B cell (primary cell): ENCODE results near the gene DGKB. TPM values are rescaled to one million over a fixed set of nuclear protein-coding genes. Genes with fewer than 3 reads are reported as not detected.

ENCODE experiments used
- ATAC-seq: fragments of 200-7000 bp; cut with Tn5 transposase; one replicate; pipeline ENCODE4 v1.10.0; 2021; ENCODE audit warnings: low read depth, mild to moderate bottlenecking, moderate number of reproducible peaks, moderate library complexity
- CTCF ChIA-PET: fragments of 350-600 bp; sonication (Branson Sonifier 250); formaldehyde crosslinking; loops from one replicate; lab custom pipeline; 2021; ENCODE audit warnings: antibody characterized with exemption, inconsistent platforms; lab: Charles Lee
- POLR2A ChIA-PET: fragments of 350-600 bp; sonication (Branson Sonifier 250); formaldehyde crosslinking; loops from one replicate; lab custom pipeline; 2021; ENCODE audit warnings: antibody characterized with exemption; lab: Charles Lee
- DNase-seq: peaks from one replicate; pipeline ENCODE4 v3.0.0; 2013
- H2AFZ ChIP-seq: 2 replicates; pipeline ENCODE4 v1.6.1; 2012; ENCODE audit warnings: mild to moderate bottlenecking, low read depth, low read length; ENCODE audit not compliant: insufficient read depth, poor library complexity, severe bottlenecking
- H3K27ac ChIP-seq, 2 donors: 1 replicate in 1 of 2; 2 replicates in 1 of 2; pipeline ENCODE4 v1.5.1; 2012 to 2013; ENCODE audit warnings: low read length in 2 of 2, mild to moderate bottlenecking in 2 of 2, moderate library complexity in 1 of 2
- H3K27me3 ChIP-seq, 4 experiments: fragments of 200-600 bp in 1 of 4; sonication (generic) in 1 of 4; replicated peaks in 1 of 4; 1 replicate in 2 of 4; 2 replicates in 2 of 4; pipeline versions ENCODE4 v1.6.1 to v1.7.0; 2013 to 2016; ENCODE audit warnings: low read length in 3 of 4, mild to moderate bottlenecking in 2 of 4, mixed read lengths in 1 of 4, moderate library complexity in 1 of 4; ENCODE audit not compliant: insufficient read depth in 4 of 4, control insufficient read depth in 3 of 4; ENCODE audit errors: control extremely low read depth in 1 of 4
- H3K36me3 ChIP-seq, 2 experiments: replicated peaks in 1 of 2; 1 replicate in 1 of 2; 2 replicates in 1 of 2; pipeline versions ENCODE4 v1.6.1 to v1.7.1; 2013; ENCODE audit warnings: low read length in 1 of 2; ENCODE audit not compliant: insufficient read depth in 2 of 2, control insufficient read depth in 1 of 2; ENCODE audit errors: control extremely low read depth in 1 of 2, extremely low read depth in 1 of 2
- H3K4me1 ChIP-seq, 2 donors: fragments of 200-600 bp in 1 of 2; sonication (generic) in 1 of 2; 1 replicate in 1 of 2; 2 replicates in 1 of 2; pipeline versions ENCODE4 v1.5.1 to v1.6.1; 2013 to 2017; ENCODE audit warnings: low read length in 2 of 2; ENCODE audit not compliant: control insufficient read depth in 2 of 2, insufficient read depth in 2 of 2
- H3K4me2 ChIP-seq: replicated peaks from 2 replicates; pipeline ENCODE3; 2012; ENCODE audit warnings: mild to moderate bottlenecking, low read depth, low read length; ENCODE audit not compliant: poor library complexity, severe bottlenecking
- H3K4me3 ChIP-seq, 5 experiments: fragments of 200-600 bp in 1 of 5; sonication (generic) in 1 of 5; 1 replicate in 3 of 5; 2 replicates in 2 of 5; pipeline versions ENCODE4 v1.5.1 to v1.7.0; 2011 to 2016; ENCODE audit warnings: low read length in 4 of 5, mild to moderate bottlenecking in 4 of 5, low read depth in 2 of 5, control low read depth in 1 of 5, moderate library complexity in 1 of 5; ENCODE audit not compliant: insufficient read depth in 1 of 5; ENCODE audit errors: control extremely low read depth in 1 of 5, extremely low read depth in 1 of 5
- H3K79me2 ChIP-seq: fragments of 200-600 bp; sonication (generic); one replicate; pipeline ENCODE4 v1.6.0; 2016; ENCODE audit warnings: low read length; ENCODE audit not compliant: control insufficient read depth, insufficient read depth
- H3K9ac ChIP-seq: fragments of 200-600 bp; sonication (generic); 2 replicates; pipeline ENCODE4 v1.6.1; 2017; ENCODE audit warnings: mild to moderate bottlenecking, low read length, moderate library complexity
- H3K9me3 ChIP-seq, 3 donors: one replicate each; pipeline versions ENCODE4 v1.6.1 to v1.7.1; 2013; ENCODE audit warnings: low read length in 2 of 3; ENCODE audit not compliant: control insufficient read depth in 2 of 3, insufficient read depth in 1 of 3; ENCODE audit errors: control extremely low read depth in 1 of 3
- H4K20me1 ChIP-seq: 2 replicates; pipeline ENCODE4 v1.6.0; 2012; ENCODE audit warnings: mild to moderate bottlenecking, low read length; ENCODE audit not compliant: insufficient read depth, control insufficient read depth, poor library complexity, severe bottlenecking
- H3K27ac Mint-ChIP-seq: one replicate; pipeline ENCODE4 v1.8.0; 2021; ENCODE audit warnings: mixed read lengths
- H3K27me3 Mint-ChIP-seq: one replicate; pipeline ENCODE4 v1.8.0; 2021; ENCODE audit warnings: mixed read lengths
- H3K4me1 Mint-ChIP-seq: one replicate; pipeline ENCODE4 v1.8.0; 2021; ENCODE audit warnings: mixed read lengths
- H3K4me3 Mint-ChIP-seq: one replicate; pipeline ENCODE4 v1.8.0; 2021; ENCODE audit warnings: mixed read lengths
- H3K9me3 Mint-ChIP-seq: one replicate; pipeline ENCODE4 v1.8.0; 2022; ENCODE audit warnings: mixed read lengths; ENCODE audit not compliant: insufficient read depth
- CTCF ChIP-seq: fragments of 200-600 bp; IDR thresholded peaks from one replicate; pipeline ENCODE4 v1.8.0; 2022; ENCODE audit warnings: antibody characterized with exemption, mild to moderate bottlenecking
- EZH2 ChIP-seq: IDR thresholded peaks from 2 replicates; pipeline ENCODE4 v1.6.1; 2012; ENCODE audit warnings: borderline replicate concordance, low read depth, mild to moderate bottlenecking, moderate library complexity, low read length; ENCODE audit not compliant: insufficient read depth, poor library complexity, severe bottlenecking
- WGBS: methylation state at CpG from one replicate; pipeline ENCODE4 v1.1.5; 2013; ENCODE audit warnings: missing lambda C conversion rate; ENCODE audit not compliant: insufficient coverage; 5-methylcytosine and 5-hydroxymethylcytosine counted together
- intact Hi-C: fragments of 100-400 bp; cut with micrococcal nuclease; formaldehyde crosslinking; loops from one replicate; pipeline ENCODE4 v1.10.0; 2022
- polyA plus RNA-seq: library from polyadenylated mRNA; depleted of rRNA; stranded (reverse); fragments of >200 nt; gene quantifications from 2 replicates; pipeline ENCODE4 v1.2.3, GENCODE V29; 2012
- total RNA-seq, 2 donors: library from RNA; stranded (reverse); fragments of 120-200 nt in 1 of 2; gene quantifications; 1 replicate in 1 of 2; 2 replicates in 1 of 2; pipeline versions ENCODE4 v1.2.3 to v1.2.4, GENCODE V29; 2013 to 2022

The DGKB gene
- total and polyA plus RNA-seq, 2 donors (not counting 1 experiment from before 2014, with no cell fraction given): not detected

GRCh38 chr7:14596421-14596820, 306.1 kb downstream of the DGKB start:
- Histone ChIP-seq H3K79me2 (no peaks in the 10 kb centered on the region), H3K36me3 (no peaks in the 10 kb centered on the region), H2AFZ (no peak overlapping the region), H3K4me1 (no peaks in the 10 kb centered on the region), H3K4me2 (no peak overlapping the region), H3K4me3 (no peak overlapping the region), H3K9ac (no peak overlapping the region), H3K27ac (no peak overlapping the region), H4K20me1 (no peaks in the 10 kb centered on the region), H3K9me3 (no peaks in the 10 kb centered on the region), H3K27me3 (no peaks in the 10 kb centered on the region)
- Mint-ChIP-seq H3K27me3 (no peaks in the 10 kb centered on the region), H3K4me1 (no peaks in the 10 kb centered on the region), H3K9me3 (no peaks in the 10 kb centered on the region), H3K4me3 (no peak overlapping the region), H3K27ac (no peak overlapping the region)
- TF ChIP-seq EZH2 (no peak), CTCF (no peak)
- intact Hi-C loops: no loop called here
- DNase-seq: no peak
- no peak for ATAC-seq
- ChIA-PET CTCF (no interaction called here), POLR2A (no interaction called here)

- intact Hi-C loops: no loop called here
- ATAC-seq (no peak), DNase-seq (no peak)
- no peaks in the 10 kb centered on the region for H3K27me3 Mint-ChIP-seq
- ChIA-PET POLR2A (no interaction called here), CTCF (no interaction called here)
- no peaks in the 10 kb centered on the region for H3K4me1 Mint-ChIP-seq
- H3K27ac Mint-ChIP-seq: no peak overlapping the region
- Histone ChIP-seq H3K4me1 (no peaks in the 10 kb centered on the region), H3K27me3 (no peaks in the 10 kb centered on the region), H3K9ac (no peak overlapping the region), H3K36me3 (no peaks in the 10 kb centered on the region), H3K4me2 (no peak overlapping the region), H3K4me3 (no peak overlapping the region), H3K9me3 (peaks cover 0 to 3% (median 0%) of the 10 kb centered on the region in 3 donors), H2AFZ (no peak overlapping the region), H3K79me2 (no peaks in the 10 kb centered on the region), H3K27ac (no peak overlapping the region), H4K20me1 (no peaks in the 10 kb centered on the region)
- 100% methylated on average over 3 of the region's 3 CpGs for WGBS
- H3K4me3 Mint-ChIP-seq: no peak overlapping the region
- peaks cover 2% of the 10 kb centered on the region for H3K9me3 Mint-ChIP-seq
- TF ChIP-seq CTCF (no peak), EZH2 (no peak)
Observed at GRCh38 chr7:14590206-14590605, 312.3 kb downstream of the DGKB start.
